Thoracic aorta (tissue), 2 donors: ENCODE measurements around the gene FUT8. TPM values are rescaled to one million over a fixed set of nuclear protein-coding genes. Genes with fewer than 3 reads are reported as not detected.

Source experiments
- ATAC-seq: fragments of 150-250 bp; one replicate; pipeline ENCODE4 v1.8.0; 2017; ENCODE audit warnings: low read depth; ENCODE audit not compliant: insufficient number of reproducible peaks, low FRiP score
- DNase-seq: peaks from one replicate; pipeline ENCODE4 v3.0.0-alpha.2; 2020; ENCODE audit warnings: low spot score
- H3K27ac ChIP-seq, 2 donors: fragments of 200-600 bp; sonication (generic); 1 replicate in 1 of 2; 2 replicates in 1 of 2; pipeline ENCODE4 v1.5.1; 2016; ENCODE audit warnings: mild to moderate bottlenecking in 2 of 2, moderate library complexity in 2 of 2
- H3K27me3 ChIP-seq: fragments of 200-600 bp; sonication (generic); replicated peaks from 2 replicates; pipeline ENCODE4 v1.6.0; 2016; ENCODE audit warnings: mild to moderate bottlenecking; ENCODE audit not compliant: insufficient read depth
- H3K36me3 ChIP-seq: fragments of 200-600 bp; sonication (generic); one replicate; pipeline ENCODE4 v1.5.1; 2016
- H3K4me1 ChIP-seq, 2 donors: fragments of 200-600 bp; sonication (generic); 1 replicate in 1 of 2; 2 replicates in 1 of 2; pipeline versions ENCODE4 v1.5.1 to v1.6.0; 2016; ENCODE audit warnings: low read depth in 2 of 2, mild to moderate bottlenecking in 1 of 2; ENCODE audit not compliant: control insufficient read depth in 1 of 2
- H3K4me3 ChIP-seq: fragments of 200-600 bp; sonication (generic); 2 replicates; pipeline ENCODE4 v1.5.1; 2016; ENCODE audit warnings: mild to moderate bottlenecking
- H3K9me3 ChIP-seq: fragments of 200-600 bp; sonication (generic); 2 replicates; pipeline ENCODE4 v1.5.1; 2016
- total RNA-seq, 2 donors: library from RNA; depleted of rRNA; stranded (reverse); fragments of >200 nt; gene quantifications; one replicate each; pipeline versions ENCODE4 v1.1.0 to v1.2.3, GENCODE V29; 2016
- TF ChIP-seq, protein P1 (sequence below): fragments of 200-600 bp; sonication (generic); IDR thresholded peaks from one replicate; pipeline ENCODE4 v1.5.1; 2019; ENCODE audit warnings: antibody characterized with exemption

Gene FUT8
- total RNA-seq, 2 donors from 2014 or later, result 22.3 to 23.4 TPM

DNA sequence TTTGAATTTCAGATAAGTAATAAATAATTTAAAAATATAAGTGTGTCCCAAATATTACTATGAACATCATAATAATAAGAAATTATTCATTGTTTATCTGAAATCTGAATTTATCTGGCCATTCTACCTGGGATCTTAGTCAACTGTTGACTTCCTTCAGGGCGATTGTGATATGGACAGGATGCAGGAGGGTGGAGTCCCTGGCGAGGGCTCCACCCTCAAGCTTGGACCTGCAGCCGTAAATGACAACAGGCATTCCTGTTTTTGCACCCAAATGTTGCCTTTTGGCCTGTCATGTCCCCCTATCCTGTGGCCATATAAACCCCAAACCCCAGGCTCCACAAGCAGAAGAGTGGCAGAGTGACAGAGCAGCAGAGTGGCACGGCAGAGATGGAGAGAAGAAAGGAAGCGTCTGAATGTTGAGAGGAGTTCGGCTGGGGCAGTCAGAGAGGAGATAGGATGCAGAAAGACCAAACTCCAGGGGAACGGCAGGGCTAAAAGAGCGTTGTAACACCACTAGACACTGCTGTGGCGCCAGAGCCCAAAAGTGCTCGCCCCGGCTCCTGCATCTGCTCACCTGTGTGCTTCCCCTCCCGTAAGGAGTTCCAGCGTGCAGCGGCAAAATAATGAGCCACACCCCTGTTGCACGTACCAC is 39.4 kb upstream of the FUT8 start:
- no peaks in the 10 kb centered on the region for H3K4me1 ChIP-seq
- TF ChIP-seq, protein P1, sequence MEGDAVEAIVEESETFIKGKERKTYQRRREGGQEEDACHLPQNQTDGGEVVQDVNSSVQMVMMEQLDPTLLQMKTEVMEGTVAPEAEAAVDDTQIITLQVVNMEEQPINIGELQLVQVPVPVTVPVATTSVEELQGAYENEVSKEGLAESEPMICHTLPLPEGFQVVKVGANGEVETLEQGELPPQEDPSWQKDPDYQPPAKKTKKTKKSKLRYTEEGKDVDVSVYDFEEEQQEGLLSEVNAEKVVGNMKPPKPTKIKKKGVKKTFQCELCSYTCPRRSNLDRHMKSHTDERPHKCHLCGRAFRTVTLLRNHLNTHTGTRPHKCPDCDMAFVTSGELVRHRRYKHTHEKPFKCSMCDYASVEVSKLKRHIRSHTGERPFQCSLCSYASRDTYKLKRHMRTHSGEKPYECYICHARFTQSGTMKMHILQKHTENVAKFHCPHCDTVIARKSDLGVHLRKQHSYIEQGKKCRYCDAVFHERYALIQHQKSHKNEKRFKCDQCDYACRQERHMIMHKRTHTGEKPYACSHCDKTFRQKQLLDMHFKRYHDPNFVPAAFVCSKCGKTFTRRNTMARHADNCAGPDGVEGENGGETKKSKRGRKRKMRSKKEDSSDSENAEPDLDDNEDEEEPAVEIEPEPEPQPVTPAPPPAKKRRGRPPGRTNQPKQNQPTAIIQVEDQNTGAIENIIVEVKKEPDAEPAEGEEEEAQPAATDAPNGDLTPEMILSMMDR, result no peak
- no peak overlapping the region for H3K4me3 ChIP-seq
- no peak for DNase-seq
- no peaks in the 10 kb centered on the region for H3K27me3 ChIP-seq
- no peaks in the 10 kb centered on the region for H3K9me3 ChIP-seq
- no peak for ATAC-seq
- H3K36me3 ChIP-seq, result no peaks in the 10 kb centered on the region
- H3K27ac ChIP-seq, result no peak overlapping the region

GRCh38 chr14:65373671-65374039 is 38.9 kb upstream of the FUT8 start:
- no peak overlapping the region for H3K27ac ChIP-seq
- TF ChIP-seq, protein P1, result no peak
- no peaks in the 10 kb centered on the region for H3K27me3 ChIP-seq
- H3K9me3 ChIP-seq, result no peaks in the 10 kb centered on the region
- ATAC-seq (no peak), DNase-seq (no peak)
- no peak overlapping the region for H3K4me3 ChIP-seq
- H3K36me3 ChIP-seq, result no peaks in the 10 kb centered on the region
- no peaks in the 10 kb centered on the region for H3K4me1 ChIP-seq

GRCh38 chr14:65377576-65377975 is 35.0 kb upstream of the FUT8 start:
- Histone ChIP-seq H3K27ac (no peak overlapping the region), H3K9me3 (no peaks in the 10 kb centered on the region), H3K4me3 (no peak overlapping the region), H3K27me3 (no peaks in the 10 kb centered on the region), H3K36me3 (no peaks in the 10 kb centered on the region), H3K4me1 (no peaks in the 10 kb centered on the region)
- ATAC-seq, result no peak
- TF ChIP-seq, protein P1, result no peak
- DNase-seq, result no peak

GRCh38 chr14:65382586-65382985 is 29.9 kb upstream of the FUT8 start:
- peaks cover 3% of the 10 kb centered on the region for H3K27me3 ChIP-seq
- H3K27ac ChIP-seq, result no peak overlapping the region
- H3K4me1 ChIP-seq, result no peaks in the 10 kb centered on the region
- ATAC-seq (no peak), DNase-seq (no peak)
- TF ChIP-seq, protein P1, result no peak
- H3K36me3 ChIP-seq, result no peaks in the 10 kb centered on the region
- no peak overlapping the region for H3K4me3 ChIP-seq
- no peaks in the 10 kb centered on the region for H3K9me3 ChIP-seq

GRCh38 chr14:65387171-65387570 is 25.4 kb upstream of the FUT8 start:
- TF ChIP-seq, protein P1, result no peak
- Histone ChIP-seq H3K27ac (no peak overlapping the region), H3K9me3 (no peaks in the 10 kb centered on the region), H3K4me1 (no peaks in the 10 kb centered on the region), H3K36me3 (no peaks in the 10 kb centered on the region), H3K27me3 (peaks cover 3% of the 10 kb centered on the region), H3K4me3 (no peak overlapping the region)
- DNase-seq (no peak), ATAC-seq (no peak)
